Subcutaneous preadipocyte (primary cell): ENCODE data around the gene C19orf53. TPM values are rescaled to one million over a fixed set of nuclear protein-coding genes. Genes with fewer than 3 reads are reported as not detected.

Experiments
- small RNA-seq: library from RNA; depleted of rRNA; stranded (forward); fragments of <200 nt; gene quantifications from one replicate; pipeline ENCODE3, GENCODE V24; 2012
- total RNA-seq: library from RNA; depleted of rRNA; stranded (reverse); fragments of >200 nt; gene quantifications from 2 replicates; pipeline ENCODE4 v1.2.3, GENCODE V29; 2012

Gene C19orf53
- total RNA-seq = 45.7 and 67.6 TPM in 2 replicates

DNA sequence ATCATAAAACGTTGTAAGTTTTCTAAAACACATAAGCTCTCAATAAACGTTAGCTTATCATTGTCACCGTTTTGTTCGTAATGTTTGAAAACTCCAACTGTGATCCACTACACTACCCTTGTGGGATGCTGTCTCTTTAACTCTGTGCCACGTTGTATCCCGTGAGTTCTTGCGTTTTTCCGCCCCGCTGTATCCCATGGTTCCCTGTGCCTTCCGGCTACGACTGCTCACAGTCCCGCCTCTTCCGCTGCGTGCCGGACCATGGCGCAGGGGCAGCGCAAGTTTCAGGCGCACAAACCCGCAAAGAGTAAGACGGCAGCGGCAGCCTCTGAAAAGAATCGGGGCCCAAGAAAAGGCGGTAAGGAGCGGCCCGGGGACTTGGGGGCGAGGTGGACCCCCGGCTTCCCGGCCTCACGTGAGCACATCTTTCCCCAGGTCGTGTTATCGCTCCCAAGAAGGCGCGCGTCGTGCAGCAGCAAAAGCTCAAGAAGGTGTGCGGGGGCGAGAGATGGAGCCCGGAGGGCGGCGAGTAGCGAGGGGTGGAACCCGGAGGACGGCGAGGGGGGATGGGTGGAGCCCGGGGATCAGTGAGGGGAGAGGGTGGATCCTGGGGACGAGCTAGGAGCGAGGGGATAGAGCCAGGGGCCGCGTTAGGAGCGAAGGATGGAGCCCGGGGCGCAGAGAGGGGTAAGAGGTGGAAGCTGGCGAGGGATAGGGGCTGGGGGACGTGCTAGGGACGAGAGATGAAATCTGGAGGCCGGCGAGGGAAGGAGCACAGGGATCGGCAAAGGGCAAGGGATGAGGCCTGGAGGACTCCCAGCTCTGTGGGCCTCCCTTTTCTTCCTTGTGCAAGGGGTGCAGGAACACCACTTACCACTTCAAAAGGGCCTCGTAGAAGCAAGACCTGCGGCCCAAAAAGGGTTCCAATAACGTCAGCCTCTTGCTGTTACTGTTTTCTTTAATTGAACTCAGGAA is at the start of gene C19orf53:
C19orf53 (plus strand) TSS at position 240 of the 975 bp plus-strand sequence; CDS start at position 262, 22 bp downstream.

DNA sequence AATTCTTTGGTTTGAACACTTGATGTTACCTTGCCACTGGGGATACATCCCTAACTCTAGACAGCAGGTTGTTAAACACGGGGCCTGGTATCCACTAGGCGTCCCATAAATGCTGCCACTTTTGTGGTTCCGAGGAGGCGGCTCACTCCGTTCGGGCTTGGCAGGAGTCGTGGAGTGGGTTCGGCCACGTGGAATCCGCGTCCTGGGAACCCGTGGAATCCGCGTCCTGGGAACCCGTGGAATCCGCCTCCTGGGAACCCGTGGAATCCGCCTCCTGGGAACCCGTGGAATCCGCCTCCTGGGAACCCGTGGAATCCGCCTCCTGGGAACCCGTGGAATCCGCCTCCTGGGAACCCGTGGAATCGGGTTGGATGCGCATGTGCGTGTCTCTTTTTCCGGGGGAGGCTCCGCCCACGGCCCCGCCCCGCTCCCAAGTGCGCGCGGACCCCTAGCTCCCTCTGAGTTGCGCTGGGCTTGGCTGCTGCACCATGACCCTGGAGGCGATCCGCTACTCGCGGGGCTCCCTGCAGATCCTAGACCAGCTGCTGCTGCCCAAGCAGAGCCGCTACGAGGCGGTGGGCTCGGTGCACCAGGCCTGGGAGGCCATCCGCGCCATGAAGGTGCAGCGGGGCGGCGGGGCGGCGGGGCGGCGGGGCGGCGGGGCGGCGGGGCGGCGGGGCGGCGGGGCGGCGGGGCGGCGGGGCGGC is 10.0 kb upstream of the C19orf53 start, which contains the start of gene MRI1:
MRI1 (plus strand) TSS at position 422 of the 707 bp plus-strand sequence; CDS start at position 489, 67 bp downstream.

GRCh38 chr19:13794757-13795589 is 20.7 kb downstream of the C19orf53 start, which contains the start of gene ZSWIM4:
ZSWIM4 (plus strand) TSS chr19:13795443; CDS start chr19:13795649, 206 bp downstream.

Small RNAs within 50 kb of the gene (small RNA-seq; reads per million reads assigned to genes)
- not detected for gene RN7SL619P

Other genes starting within 250 kb of the C19orf53 start
- gene MRI1, start 9.9 kb upstream of the C19orf53 start, total RNA-seq = 34.5 and 44.0 TPM in 2 replicates
- 1.5 and 3.5 TPM in 2 replicates for gene ZSWIM4, start 21.0 kb downstream of the C19orf53 start, total RNA-seq
- gene NANOS3, start 102.7 kb downstream of the C19orf53 start, total RNA-seq = not detected in 2 replicates
- 0.78 and 1.1 TPM in 2 replicates for gene BRME1, start 131.7 kb downstream of the C19orf53 start, total RNA-seq
- gene CC2D1A, start 131.7 kb downstream of the C19orf53 start, total RNA-seq = 10.3 and 13.1 TPM in 2 replicates
- 0.20 and 0.73 TPM in 2 replicates for gene PODNL1, start 164.0 kb downstream of the C19orf53 start, total RNA-seq
- 8.8 and 16.2 TPM in 2 replicates for gene DCAF15, start 178.1 kb downstream of the C19orf53 start, total RNA-seq
- gene RFX1, start 231.9 kb downstream of the C19orf53 start, total RNA-seq = 2.9 and 11.9 TPM in 2 replicates